GM15510 (cell line): ENCODE data around the gene CCSER1.

Experiments used
- POLR2A ChIP-seq: IDR thresholded peaks from 3 replicates; pipeline ENCODE4 v1.6.1; 2011; ENCODE audit warnings: borderline replicate concordance; ENCODE audit not compliant: insufficient read length; ENCODE audit errors: extremely low read depth

The CCSER1 gene

DNA sequence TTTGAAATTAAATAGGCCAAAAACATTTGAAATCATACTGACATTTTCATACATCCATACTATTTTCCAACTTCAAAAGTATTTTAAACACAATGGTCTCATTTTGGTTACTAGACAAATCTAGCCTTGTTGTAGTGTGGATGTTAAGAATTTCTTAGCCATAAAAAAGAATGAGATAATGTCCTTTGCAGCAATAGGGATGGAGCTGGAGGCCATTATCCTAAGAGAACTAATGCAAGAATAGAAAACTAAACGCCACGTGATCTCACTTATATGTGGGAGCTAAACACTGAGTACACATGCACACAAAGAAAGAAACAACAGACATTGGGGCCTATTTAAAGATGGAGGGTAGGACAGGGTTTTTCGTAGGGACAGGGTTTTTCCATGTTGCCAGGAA, 153.8 kb downstream of the CCSER1 start:
- no peak for TF ChIP-seq POLR2A

DNA sequence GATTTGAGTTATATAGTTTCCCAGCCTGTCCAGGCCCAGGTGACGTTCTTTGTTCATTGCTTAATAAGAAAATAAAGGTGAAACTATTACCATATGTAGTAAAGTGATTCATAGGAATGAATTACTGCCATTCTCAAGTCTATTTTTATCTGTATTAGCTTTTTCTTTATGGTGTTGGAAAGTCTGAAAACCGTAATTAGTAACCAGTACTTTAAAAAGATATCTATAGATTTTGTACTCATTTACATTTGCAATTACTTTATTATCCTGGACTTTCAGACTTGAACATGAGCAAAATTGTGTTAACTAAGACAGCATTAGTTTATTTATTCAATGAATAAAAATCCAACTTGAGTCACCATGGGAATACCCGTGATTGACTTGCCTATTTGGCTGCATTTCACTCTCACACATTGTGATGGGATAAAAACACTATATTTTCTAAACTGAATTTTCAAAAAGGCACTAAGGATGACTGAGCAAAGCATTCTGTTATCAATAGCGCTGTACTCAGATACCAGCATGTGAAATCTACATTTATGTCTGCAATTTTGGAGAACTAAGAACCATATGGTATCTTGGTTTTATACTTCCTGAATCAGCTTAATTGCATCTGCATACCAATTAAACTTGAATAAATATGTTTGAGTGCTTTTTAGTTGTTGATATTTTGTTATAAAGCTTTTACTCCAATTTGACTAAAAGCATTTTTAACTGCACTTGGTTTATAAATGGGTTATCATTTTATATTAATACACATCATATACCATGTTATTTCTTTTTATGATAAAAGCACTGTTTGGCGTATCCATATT, 154.6 kb downstream of the CCSER1 start:
- no peak for TF ChIP-seq POLR2A

DNA sequence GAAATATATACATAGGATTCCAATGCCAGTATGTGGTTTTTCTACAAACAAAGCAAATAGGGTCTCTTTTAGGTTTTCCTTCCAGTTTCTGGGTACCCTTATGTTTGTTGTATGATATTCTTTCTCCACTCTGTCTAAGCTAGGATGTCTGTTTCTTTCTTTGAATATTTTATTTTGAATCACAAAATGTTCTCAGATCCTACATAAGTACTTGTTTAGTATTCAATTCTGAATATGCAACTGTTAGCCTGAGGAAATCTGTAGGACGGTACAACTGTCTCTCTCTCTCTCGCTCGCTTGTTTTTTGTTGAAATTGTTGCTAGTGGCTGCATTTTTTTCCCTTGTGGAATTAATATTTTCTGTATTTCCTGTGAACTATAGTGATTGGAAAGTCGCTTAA, 163.2 kb downstream of the CCSER1 start:
- TF ChIP-seq POLR2A, result no peak

DNA sequence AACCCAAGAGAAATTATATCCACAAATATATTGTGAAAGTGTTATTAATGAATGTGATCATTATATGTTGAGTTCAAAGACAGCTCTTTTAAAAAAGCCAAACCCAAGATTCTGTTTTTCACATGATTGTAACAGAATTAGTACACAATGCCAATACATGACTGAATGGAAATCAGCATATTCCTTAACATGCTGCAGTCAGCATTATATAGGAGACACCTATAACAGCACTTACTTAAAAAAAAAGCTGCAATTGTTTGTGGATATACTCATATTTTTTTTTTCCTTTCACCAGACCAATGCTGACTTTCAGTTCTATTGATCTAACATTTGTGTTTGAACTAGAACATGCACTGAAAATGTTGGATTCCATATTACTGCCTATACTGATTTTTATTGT, 165.2 kb downstream of the CCSER1 start:
- no peak for TF ChIP-seq POLR2A

DNA sequence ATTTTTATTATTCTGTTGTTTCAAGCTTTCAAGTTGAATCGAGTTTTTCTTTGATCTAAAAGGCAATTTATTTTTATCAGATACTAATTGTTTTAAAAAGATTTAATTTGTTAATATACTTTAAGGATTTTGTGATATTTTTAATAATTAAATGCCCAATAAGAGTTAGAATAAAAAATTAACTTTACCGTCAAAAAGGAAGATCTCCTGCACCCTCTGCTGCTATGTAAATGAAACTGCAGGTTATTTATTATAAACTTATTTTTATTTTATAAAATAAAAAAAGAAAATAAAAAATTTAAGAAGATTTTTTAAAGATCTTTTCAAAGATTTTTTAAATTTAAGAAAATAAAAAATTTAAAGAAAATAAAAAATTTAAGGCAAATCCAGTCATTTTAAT, 166.1 kb downstream of the CCSER1 start:
- no peak for TF ChIP-seq POLR2A

DNA sequence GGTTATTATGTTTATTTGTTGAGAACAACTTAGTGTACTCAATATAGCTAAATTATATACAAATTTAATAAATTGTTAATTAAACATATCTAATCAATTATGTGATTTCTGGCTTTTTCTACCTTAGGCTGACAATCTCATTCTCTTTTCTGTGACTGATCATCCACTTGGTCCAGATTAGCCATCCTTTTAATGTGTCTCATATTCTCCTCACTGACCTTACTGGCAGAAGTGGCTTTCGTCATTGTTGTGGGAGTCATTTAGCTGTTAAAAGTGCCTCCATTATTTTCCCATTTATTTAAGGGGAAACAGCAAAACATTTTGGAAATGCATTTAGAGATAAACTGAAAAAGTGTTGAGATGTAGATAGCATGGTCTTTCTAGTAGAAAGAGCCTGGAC, 172.2 kb downstream of the CCSER1 start:
- TF ChIP-seq POLR2A, result no peak

DNA sequence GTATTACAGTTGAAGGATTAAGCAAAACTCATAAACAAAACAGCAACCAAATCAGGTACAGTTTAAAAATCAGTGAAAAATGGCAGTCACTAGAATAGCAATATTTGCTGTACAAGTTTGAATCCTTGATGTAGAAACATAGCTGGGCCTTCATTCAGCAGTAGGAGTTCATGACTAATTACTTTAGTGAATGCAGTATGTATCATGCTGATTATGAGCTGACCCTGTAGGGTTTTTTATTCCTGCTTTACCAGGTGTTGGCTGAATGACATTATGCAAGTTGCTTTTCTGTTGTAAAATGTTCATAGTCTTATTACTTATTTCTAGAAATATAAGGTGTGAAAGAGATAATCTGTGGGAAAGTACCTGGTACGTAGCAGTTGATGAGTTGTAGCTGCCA, 179.6 kb downstream of the CCSER1 start:
- no peak for TF ChIP-seq POLR2A

DNA sequence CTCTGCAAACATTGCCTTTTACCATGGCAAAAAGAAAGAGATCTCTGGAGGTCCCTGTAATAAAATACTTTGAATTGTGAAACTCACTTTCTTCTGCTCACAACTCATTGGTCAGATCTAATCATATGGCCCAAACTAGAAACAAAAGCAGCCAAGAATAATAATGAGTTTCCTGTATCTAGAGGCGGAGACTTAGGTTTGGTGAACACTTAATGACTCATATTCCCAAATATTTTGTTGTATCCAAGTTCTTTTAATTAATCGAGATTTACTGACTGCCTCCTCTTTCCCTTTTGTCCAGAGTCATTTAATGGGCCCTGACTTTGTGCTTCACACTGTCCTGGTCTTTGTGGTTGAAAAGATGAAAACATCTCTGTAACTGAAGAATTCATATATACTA, 190.6 kb downstream of the CCSER1 start:
- TF ChIP-seq POLR2A, result no peak

DNA sequence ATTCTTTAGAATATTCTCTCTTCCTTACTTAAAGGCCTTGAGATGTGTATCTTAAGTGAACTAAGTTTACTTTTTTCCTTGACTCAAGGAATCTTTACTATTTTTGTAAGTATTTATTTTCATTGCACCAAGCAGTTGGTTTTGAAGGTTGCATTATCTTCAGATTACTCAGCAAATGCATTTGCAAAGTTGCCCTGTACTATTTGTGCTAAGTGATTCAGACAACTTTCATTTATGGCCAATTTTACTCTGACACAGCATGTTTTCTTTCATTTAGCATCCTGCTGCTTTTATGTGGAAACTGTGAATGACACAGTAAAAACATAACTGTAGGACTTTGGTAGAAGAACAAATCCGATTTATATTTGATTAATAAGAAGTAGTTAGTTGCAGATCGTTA, 191.0 kb downstream of the CCSER1 start:
- no peak for TF ChIP-seq POLR2A

DNA sequence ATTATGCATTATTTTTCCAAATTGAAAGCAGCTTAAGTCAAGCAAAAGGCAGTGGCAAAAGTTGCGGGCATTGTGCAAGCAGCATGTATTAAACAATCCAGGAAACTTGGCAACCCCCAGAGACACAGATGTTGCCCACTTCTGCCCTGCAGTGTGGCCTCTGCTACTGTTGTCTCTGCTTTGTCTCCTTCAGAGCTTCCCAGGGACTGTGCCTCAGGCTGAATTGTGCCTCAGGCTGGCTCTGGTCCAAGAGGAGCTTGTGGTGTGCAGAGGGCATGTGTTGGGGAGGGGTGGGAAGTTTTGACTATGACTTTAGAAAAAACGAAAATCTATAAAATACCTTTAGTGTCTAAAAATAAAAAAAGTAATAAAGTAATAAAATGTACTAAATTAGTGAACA, 201.4 kb downstream of the CCSER1 start:
- TF ChIP-seq POLR2A, result no peak

DNA sequence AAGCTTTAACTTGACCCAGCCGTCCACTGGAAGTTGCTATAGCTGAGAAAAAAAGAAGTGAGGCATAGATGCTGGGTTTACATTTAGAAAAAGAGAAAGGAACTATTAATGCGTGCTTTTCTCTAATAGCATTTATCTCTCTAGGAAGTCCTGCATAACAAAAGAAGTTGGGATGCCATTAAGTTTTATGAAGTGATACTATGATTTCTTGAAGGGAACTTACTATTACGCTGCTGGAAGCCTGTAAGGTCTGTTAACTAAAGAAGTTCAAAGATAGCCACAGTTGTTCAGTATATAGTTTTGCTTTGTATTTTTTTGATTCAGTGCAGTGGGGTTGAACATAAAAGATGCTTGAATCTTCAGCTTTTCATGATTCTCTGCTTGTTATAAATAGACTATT, 203.4 kb downstream of the CCSER1 start:
- TF ChIP-seq POLR2A, result no peak

DNA sequence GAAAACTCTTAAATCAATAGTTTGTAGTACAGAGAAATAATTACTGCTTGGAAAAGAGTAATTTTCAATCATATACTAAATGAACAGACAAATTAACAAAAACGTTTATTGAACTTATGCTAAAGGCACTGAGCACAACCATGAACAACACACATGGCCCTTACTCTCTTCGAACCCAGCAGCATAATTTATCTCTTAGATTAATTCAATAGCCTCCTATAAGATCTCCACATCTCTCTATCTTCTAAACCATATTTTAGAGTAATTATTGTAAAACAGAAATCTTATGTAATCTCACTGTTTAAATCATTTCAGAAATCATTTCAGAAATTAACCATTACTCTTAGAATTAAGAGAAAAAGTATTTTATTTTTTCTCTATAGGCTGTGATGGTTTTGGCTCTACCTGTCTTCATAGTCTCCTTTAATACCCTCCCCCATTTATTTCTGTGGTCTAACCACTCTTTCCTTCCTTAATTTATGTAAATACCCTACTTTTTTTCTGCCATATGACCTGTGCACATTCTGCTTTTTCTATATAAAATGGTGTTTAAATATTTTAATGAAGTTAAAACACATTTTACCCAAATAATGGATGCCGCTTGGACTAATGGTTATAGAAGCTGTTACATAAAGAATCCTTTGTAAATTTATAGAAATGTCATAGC, 218.5 kb downstream of the CCSER1 start:
- TF ChIP-seq POLR2A, result no peak

DNA sequence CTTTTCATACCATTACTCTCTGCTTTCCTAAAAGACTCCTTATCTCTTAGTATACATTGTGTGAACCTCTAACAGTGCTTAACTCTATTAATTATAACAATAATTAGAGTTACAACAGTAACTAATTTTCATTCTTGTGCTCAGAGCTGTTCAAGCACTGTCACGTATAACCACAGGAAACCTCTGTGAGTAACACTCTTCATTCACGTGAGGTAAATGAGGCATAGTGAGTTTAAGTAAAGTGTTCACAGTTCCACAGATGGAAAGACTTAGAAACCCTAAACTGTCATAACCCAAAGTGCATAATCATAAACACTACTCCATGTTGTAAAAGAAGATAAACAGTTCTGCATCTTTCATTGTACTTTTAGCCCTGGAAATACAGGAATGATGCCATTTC, 222.4 kb downstream of the CCSER1 start:
- TF ChIP-seq POLR2A, result no peak

DNA sequence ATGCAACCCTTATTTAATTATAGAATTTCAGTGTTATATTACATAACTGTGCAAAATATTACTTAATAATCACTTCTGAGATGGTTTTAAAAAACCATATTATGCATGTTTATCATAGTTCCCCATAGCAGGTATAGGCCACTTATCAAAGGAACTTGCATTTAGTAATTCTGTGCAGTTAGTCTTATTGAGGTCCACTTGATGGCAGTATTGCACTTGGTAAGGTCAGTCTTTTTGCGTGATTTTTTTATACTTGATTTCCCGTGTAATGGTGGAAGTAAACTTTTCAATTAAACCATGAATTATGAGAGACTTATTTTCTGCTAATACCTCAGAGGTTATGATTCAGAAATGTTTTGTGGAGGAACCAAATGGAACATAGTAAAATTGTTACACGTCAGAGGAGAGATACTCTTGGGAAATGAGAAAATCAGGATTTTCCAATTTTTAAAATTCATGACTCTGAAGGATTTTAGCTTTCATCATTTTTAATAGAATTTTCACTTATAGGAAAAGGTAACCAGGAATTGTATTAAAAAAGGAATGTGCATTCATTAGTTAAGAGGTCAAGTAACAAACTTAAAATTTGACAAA, 230.0 kb downstream of the CCSER1 start:
- TF ChIP-seq POLR2A, result no peak

DNA sequence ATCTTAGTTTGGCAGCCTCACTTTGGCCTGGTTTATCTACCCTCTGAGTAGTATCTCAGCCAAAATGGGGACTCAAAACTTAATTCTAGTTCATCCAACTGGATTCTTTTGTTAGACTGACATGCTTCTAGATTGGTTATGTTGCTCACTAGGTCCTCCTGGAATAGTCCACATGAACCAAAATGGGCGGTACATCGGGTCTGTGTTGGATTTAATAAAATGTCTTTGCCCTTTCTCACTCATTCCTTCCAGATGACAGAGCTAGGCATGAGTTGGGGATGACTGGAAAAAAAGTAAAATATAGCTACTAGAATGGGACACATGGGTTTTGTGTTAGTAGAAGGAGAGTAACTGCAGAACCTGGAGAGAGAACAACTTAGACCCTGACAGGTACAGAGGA, 247.9 kb downstream of the CCSER1 start:
- no peak for TF ChIP-seq POLR2A

DNA sequence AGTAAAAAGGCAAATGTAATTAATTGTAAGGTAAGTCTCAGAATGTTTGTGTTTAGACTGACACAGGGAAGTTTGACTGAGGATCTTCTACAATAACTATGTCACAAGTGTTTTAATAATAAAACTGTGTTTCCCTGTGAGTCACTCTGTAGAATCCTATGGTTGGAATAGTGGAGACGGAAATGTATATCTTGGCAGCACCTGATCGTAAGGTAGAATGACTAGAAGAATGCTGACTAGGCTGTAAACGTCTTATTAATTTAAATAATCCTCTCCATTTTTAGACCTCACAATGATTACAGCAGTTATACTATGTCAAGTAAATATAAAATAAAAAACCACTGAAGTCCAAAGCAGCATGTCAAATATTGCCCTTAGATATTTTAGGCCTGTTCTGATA, 266.0 kb downstream of the CCSER1 start:
- no peak for TF ChIP-seq POLR2A

DNA sequence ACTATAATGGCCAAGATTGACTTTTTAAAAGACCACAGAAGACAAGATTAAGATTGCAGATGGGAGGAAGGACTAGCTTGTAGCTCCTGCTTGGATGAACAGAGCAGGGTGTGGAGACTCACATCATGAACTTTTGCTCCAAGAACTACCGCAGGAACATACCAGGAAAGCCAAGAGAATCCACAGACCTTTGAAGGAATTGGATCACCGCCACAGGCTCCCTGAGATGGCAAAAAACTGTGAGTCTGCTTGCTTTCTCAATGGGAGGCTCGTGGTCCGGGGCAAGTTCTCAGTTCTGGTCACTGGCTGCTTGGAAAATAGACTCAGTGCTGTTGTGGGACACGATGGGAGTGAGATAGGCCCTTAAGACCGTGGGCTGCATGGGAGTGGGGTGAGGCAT, 276.6 kb downstream of the CCSER1 start:
- TF ChIP-seq POLR2A, result no peak

DNA sequence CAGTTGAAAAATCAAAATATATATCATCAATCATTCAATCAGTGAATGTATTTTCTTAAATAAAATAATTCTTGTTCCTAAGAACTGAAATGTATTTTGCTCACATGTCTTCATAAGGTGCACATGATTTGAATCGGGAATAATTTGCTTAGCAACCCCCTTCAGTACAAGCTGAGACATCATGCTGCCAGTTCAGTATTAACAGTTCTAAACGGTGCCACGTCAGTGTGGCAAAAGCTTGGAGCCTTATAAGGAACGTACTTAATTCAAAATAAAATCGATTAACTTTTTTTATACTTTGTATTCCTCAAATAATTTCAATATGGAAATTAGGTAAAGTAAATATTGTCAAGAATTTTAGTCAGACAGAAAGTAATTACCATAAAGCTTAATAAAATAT, 287.9 kb downstream of the CCSER1 start:
- no peak for TF ChIP-seq POLR2A
